Amniotic stem cell (primary cell): ENCODE measurements around the gene VEZT.
A peak's percentile ranks its signal among the peaks of the same experiment; 100 is the strongest.
"Not testable (repeated sequence)": the region's sequence is repeated elsewhere in the genome, so short reads cannot be mapped to it uniquely, and the experiment has no call there.

Source experiments
- DNase-seq: peaks from one replicate; lab custom pipeline; 2025; lab: John Stamatoyannopoulos, UW

The VEZT gene, protein sequence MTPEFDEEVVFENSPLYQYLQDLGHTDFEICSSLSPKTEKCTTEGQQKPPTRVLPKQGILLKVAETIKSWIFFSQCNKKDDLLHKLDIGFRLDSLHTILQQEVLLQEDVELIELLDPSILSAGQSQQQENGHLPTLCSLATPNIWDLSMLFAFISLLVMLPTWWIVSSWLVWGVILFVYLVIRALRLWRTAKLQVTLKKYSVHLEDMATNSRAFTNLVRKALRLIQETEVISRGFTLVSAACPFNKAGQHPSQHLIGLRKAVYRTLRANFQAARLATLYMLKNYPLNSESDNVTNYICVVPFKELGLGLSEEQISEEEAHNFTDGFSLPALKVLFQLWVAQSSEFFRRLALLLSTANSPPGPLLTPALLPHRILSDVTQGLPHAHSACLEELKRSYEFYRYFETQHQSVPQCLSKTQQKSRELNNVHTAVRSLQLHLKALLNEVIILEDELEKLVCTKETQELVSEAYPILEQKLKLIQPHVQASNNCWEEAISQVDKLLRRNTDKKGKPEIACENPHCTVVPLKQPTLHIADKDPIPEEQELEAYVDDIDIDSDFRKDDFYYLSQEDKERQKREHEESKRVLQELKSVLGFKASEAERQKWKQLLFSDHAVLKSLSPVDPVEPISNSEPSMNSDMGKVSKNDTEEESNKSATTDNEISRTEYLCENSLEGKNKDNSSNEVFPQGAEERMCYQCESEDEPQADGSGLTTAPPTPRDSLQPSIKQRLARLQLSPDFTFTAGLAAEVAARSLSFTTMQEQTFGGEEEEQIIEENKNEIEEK

DNA sequence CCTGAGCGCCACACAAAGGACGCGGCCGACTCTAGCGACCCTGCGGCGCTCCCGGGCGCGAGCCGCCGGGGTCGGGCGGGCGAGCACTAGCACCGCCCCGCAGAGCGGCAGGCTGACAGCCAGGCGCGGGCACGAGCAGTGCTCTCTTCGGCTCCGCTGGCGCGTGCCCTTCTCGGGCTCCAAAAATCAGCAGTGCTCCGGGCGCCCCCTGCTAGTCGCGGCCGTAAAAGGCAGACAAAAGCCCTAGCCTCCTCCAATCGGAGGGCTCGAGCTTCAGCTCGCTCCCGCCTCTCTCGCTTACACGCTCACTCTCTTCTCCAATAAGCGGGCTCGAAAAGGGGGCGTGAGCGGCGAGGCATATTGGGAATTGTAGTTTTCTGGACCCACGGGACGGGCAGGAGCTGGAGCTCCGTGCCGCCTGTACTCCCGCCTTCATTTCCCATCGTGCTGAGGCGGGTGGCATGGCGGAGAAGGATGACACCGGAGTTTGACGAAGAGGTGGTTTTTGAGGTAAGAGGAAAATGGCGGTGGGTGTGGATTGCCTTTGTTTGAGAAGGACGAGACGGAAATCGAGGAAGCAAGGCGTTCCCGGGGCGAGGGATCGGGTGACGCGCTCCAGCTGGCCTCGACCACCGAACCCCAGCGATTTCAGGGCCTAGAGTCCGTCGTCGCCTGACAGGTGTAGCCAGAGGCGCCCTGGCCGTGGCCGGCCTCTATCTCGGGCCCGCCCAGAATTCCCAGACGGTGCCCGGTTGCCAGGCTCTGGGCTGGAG lies at the start of gene VEZT, which contains the start of gene FGD6:
TSS of gene VEZT (plus strand) at position 431 of the 773 bp plus-strand sequence. CDS start at position 475, 44 bp downstream.
TSS of gene FGD6 (minus strand) at position 91 of the 773 bp plus-strand sequence. CDS start 227 bp downstream, outside the sequence.
- DNase-seq, result peak; percentile 97

DNA sequence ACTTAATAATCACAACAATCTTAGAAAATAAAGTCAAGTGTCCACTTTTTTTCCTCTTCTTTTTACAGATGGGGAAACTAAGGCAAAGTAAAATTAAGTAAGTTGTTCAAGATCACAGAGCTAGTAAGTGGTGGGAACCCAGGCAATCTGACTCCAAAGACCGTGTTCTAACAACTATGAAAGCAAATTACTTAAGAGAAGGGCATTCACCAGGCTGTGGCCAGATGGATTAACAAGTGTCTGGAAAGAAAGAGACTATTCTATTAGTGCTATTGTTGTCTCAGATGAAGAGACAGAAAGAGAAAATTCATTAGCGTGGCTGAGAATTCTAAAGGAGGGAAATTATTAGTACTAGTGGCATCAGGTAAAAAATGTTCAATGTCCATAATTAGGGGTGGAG lies 48.9 kb upstream of the VEZT start:
- no peak for DNase-seq

DNA sequence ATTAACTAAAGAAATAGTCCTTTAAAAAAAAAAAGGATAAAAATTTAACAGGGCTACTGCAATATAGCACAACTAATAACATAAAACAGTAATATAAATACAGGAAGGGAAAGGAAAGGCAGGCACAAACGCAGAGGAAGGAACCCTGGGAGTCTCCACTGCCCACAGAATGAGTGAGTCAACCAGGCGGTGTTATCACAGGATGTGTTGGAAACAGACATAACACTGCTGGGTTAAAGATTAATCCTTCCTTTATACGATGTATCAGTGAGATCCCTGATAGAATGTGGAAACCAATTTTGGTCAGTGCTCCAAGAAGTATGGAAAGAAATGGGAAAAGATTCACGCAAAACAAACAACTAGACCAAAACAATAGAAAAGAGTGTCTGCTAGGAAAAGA lies 48.2 kb upstream of the VEZT start:
- peak; percentile 20 for DNase-seq

DNA sequence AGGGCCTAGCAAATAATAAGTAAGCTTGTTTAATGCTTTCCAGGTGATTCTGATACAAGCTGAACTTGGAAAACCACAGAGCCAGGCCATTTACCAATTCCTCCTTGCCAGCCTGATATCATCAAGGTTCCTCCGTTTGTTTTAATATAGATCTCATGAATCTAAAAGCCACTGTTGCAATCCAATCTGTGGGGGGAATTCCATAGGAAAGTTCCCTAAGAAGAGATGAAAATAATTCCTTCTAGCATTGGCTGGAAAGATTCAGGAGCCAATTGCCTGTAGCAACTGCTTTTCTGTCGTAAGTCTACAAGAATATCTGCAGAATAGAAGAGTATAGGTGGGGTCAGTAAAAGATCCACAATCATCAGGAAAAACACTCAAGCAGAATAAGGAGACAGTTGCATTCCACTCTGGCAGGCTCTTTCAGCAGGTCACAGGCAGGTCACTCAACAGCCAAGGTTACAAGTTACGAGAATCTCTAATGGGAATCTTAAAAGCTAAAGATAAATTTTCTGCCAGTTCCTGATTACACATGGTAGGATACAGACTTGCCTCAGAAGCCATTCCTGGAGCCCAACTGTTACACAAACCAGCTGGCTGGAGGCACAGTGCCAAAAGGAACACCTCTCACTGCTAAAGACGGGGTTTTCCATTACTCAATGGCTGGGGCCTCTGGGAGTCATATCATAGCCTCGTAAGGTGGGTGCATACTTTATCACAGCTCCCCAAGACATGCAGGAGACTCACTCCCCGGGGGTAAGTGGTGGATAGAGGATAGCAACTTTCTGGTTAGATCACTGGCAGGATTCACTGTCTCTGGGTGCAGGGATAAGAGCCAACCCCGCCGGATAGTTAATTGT lies 44.0 kb upstream of the VEZT start:
- no peak for DNase-seq

DNA sequence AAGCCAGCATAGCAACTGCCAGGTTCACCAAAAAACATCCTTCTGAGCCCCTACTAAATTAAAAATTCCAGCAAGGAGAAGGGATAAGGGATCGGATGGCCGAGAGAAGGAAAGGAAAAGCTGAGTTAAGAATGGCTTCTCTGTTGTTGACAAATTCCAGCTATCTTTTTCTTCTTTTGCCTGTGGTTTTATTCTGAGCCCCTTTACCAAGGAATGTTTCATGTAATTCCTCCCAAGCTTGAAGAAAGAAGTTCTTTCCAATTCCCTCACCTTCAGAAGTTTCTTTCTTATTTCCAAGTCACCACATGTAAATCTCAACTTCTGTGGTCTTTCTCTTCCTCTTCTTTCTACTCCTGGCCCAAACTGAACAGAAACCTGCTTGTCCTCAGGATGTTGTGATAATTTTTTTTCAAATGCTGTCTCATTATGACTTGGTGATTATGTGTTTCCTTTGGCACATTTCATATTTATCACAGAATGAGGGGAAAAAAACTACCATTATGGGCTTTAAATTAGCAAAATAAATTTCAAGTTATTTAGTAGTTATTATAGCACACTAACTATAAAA lies 40.3 kb upstream of the VEZT start:
- DNase-seq, result no peak

DNA sequence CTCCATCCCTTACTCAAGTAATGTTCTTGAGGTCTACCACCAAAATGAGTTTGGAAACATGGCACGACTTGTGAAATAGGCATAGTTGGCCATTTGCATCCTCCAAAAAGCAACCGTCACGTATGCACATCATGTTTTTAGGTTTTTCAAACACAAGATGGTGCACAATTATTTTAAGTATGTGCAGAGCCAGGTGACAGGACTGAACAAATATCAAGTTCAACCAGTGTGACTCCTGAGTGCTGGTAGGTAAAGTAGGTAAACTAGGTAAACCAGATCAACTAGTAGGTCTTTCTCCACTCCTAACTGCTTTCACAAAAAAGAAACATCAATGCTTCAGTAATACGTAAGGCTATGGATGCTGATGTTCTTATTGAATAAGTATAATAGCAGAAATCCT lies 39.5 kb upstream of the VEZT start:
- no peak for DNase-seq

DNA sequence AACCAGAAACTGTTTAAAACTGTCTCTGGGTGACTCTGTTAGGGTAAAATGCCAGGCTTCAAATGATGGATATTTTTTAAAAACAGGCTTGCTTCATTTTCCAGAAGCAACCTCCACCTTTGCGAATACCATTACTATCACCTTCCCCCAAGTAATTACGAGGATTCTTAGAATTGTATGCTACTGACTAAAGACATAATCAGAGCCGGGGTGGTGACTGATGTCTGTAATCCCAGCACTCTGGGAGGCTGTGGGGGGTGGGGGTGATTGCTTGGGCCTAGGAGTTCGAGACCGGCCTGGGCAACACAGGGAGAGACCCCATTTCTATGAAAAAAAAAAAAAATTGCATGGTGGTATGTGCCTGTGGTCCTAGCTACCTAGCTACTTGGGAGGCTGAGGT lies 38.6 kb upstream of the VEZT start:
- no peak for DNase-seq

DNA sequence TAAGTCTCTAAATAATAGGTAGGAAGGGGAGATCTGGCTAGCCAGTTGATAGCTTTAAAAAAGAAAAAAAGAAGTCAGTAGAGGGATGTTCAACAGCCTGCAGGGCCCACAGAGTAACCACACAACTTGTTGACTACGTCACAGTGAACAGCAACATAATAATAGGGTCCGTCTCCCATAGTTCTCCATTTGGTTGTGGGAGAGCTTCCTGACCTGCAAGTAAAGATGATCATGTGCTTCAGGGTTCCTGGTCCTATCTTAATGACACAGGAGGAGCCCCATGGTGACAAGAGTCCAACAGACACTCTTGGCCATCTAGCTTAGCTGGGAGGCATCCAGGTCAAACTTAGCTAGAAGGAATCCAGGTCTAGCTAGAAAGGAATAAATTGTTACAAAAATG lies 36.5 kb upstream of the VEZT start:
- DNase-seq, result no peak

DNA sequence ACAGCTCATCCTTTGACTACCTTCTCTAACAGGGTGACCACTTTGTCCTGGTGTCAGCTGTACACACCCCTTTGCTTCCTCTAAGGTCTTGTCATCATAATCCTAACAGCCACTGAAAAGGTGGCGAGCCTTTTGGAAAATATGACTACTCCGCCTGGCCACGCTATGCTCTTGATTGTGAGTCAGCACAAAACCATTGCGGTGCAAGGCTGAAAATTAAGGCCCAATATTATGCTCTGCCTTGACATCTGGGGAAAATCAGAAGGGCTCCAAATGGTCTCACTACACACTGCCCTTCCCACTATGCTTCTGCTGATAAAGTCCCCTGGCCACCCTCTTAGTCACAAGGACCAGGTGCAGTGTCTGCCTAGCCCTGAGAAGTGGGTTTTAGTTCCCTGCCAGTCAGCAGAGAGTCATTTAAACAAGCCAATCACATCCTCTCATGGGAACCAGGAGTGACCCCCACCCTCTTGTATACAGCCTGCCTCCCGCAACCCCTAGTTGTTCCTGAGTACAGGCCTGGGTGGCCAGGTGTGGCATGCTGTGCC lies 34.7 kb upstream of the VEZT start:
- peak; percentile 69 for DNase-seq

DNA sequence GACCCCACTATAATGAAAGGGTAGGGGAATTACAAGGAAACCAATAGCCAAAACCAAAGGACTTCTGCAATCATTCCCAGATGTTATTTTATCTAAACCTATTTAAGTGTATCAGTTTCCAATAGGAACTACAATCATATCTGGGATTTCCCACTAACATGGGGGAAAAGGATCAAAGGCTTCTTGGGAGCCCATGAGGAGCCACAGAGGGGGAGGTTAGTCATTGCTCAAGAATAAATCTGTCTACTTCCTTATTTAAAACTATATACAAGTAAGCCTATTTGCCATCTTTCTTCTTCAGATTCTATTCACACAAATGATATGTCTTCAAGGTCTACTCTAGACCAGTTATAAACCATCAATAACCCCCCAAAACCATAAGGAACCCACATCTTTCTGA lies 33.5 kb upstream of the VEZT start:
- DNase-seq, result no peak

DNA sequence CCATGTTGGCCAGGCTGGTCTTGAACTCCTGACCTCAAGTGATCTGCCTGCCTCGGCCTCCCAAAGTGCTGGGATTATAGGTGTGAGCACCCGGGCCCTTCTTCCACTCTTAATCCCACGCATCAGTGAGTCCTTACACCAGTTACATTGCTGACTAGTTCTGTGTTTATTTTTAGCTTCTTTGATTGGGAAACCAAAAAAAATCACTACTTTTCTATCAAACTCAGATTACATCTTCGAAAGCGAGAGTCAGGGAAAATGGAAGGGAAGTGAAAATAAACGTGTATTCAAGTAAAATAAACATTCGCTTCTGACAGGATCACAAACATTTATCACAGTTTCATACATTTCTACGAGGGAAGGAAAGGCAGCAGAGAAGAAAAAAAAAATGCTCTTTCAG lies 32.5 kb upstream of the VEZT start:
- DNase-seq, result no peak

DNA sequence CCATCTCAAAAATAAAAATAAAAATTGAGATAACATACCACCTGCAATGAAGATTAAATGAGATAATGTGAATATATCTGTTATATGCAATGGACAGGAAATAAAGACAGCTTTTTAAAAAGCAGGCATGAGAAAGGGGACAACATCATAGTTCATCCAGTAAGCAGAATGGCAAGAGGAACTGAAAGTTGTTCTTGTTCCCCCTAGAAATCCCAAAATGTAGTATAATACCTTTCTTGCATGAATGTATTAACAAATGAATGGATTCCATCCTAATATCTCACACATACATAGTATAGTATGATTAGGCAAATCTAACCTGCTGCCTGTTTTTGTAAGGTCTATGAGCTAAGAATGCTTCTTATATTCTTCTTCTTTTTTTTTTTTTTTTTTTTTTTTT lies 31.8 kb upstream of the VEZT start:
- no peak for DNase-seq

DNA sequence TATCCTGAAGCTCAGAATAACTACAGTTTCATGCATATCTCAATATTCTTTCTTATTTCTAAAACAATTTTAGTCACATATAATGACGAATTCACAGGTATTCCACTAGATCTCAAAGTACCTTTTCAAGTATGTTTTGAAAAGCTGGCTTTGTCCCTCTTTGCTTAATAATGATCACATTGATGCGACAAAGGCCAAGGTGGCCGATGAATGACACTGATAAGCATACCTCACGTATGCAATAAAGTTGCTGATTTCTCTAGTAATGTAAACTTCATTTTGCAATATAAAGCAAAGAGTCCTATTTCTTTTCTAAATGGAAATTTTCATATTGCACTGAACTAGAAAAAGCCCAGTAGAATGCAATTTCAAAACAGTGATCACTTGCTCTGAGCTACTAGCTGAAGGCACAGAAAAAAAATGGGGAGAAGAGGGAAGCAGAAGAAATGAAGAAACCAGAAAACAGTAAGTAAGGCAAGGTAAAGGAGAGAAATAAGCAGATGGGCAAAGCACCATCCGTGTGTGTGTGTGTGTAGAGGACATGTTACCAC lies 29.7 kb upstream of the VEZT start:
- no peak for DNase-seq

DNA sequence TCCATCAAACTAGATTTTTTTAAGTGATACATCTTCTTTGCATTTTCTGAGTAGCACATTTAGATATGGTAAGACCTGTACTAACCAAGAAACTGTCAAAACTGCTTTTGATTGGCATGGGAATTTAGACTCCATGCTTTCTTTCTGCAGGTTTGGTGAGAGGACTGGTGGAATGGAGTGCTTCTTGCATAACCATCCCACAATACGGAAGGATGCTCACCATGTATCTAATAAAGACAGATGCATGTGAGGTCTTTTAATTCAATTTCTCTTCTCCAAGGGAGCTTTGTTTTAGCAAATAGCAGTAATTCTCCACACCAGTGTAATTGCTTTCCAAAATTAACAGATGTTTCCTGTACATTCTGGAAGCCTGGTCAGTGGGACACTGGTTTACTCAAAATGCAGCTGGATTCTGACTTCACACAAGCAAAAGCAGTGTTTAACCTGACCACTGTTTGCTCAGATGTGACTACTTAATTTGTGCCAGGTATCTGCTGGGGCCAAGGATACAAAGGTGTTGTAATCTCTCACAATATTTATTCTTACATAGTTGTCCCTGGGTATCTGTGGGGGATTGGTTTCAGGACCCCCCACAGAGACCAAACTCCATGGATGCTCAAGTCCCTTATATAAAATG lies 26.4 kb upstream of the VEZT start:
- no peak for DNase-seq

DNA sequence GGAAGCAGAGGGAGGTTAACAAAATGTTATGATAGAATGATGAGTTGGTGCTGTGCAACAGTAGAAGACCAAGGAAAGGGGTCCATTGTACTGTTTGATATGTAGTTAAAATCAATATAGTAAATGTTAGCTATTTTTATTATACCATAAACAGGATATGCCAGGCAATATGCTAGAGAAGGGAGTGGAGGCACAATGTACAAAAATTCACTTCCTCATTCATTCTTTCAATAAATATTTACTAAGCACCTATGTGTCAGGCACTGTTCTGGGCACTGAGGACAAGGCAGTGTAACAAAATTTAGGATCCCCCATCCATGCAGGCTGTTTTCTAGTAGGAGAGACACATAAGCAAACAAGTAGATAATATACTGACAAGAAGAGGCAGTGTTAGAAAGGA lies 25.3 kb upstream of the VEZT start:
- no peak for DNase-seq

DNA sequence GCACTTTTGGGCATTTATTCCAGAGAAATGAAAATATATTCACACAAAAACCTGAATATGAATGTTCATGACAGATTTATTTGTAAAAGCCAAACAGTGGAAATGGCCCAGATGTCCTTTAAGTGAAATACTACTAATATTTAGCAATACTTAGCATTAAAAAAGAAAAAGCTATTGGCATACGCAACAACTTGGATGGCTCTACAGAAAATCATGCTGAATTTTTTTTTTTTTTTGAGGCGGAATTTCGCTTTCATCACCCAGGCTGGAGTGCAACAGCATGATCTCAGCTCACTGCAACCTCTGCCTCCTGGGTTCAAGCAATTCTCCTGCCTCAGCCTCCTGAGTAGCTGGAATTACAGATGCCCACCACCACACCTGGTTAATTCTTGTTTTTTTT lies 24.5 kb upstream of the VEZT start:
- no peak for DNase-seq

DNA sequence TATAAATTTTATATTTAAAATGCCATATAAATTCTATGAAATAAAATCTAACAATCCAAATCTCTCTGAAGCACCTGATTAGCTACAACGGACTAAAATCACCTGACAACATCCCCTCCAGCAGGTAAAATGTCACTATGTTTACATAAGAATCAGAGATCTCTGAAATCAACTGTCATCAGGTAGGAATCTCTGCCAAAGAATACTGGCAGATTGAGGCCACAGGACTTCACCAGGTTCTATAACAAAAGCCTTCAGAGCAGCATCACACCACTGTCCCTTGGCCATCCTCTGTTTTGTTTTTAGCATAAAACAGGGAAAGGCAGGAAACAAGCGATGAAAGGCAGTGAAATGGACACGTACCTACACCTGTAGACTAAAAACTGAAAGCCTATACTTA lies 22.5 kb upstream of the VEZT start:
- no peak for DNase-seq

DNA sequence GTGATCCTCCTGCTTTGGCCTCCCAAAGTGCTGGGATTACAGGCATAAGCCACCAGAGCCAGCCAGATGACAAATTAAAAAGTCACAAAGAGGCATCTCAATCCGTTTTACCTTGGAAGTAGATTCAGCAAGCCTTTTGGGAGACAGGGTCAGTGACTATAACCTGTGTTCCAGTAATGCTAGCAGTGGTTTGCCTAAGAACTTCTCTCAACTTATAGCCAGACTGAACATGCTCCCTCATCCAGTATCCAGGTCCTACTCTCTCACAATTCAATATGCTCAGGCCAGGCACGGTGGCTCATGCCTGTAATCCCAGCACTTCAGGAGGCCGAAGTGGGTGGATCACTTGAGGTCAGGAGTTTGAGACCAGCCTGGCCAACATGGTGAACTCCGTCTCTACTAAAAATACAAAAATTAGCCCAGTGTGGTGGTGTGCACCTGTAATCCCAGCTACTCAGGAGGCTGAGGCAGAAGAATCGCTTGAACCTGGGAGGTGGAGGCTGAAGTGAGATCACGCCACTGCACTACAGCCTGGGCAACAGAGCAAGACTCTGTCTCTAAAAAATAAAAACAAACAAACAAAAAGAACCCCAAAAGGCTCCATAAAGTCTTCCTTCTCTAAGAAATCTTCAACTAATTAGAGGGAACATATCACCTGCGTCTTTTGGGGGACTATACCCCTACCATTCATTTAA lies 20.6 kb upstream of the VEZT start:
- not testable (repeated sequence) for DNase-seq

DNA sequence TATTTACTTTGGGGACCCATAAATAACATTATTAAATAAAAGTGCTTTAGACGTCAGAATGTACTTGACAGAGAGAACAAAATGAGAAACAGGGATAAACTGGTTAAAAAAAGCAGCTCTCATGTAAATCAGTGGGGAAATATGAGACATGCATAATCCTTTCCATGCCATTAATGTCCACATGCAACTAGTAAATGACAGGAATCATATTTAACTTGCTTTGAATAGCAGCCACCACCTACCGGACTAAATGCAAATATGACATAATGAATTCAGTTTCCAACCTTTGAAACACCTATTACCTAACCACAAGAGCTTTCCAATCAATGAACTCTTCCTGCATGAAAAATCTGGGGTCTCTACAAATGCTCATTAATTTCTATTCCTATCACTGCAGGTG lies 20.0 kb upstream of the VEZT start:
- no peak for DNase-seq

DNA sequence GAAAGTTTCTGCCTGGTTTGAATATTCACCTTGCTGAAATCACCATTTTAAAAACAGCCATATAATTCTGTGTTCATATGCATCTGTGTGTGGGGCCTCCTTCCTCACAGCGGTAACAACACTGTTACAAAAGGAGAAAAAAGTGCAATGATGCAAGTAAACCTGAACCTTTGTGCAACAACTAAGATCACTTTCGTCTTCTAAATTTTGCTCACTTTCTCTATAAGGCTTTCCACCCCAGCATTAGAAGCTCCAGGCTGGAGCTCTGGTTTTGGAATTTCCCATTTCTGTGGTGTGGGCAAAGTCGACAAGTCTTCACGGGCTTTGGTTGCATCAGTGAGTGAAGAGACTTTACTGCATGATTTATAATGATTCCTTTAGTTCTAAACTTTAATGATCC lies 18.7 kb upstream of the VEZT start:
- no peak for DNase-seq
